AG04449 (cell line): Measurements from ENCODE around the gene LIN52.

Experiments used
- CTCF ChIA-PET: fragments of 350-600 bp; formaldehyde crosslinking; extraction: SDS; loops from one replicate; lab custom pipeline; 2021; ENCODE audit warnings: antibody characterized with exemption; lab: Yijun Ruan, JAX
- POLR2A ChIA-PET: fragments of 400-600, 350-600 bp; formaldehyde crosslinking; extraction: SDS; loops from one replicate; lab custom pipeline; 2020; ENCODE audit warnings: antibody characterized with exemption, inconsistent platforms; lab: Yijun Ruan, JAX
- DNase-seq: peaks from one replicate; pipeline ENCODE4 v3.0.0-alpha.2; 2010; ENCODE audit warnings: low read depth, low spot score
- H3K4me3 ChIP-seq: 2 replicates; pipeline ENCODE4 v1.5.1; 2011; ENCODE audit warnings: low read depth, mild to moderate bottlenecking, control low read depth, low read length
- CTCF ChIP-seq: IDR thresholded peaks from one replicate; pipeline ENCODE4 v1.5.1; 2011; ENCODE audit warnings: mild to moderate bottlenecking, moderate library complexity, low read length, control low read depth, inconsistent platforms; ENCODE audit not compliant: insufficient read depth; ENCODE audit errors: missing control alignments

LIN52 gene

DNA sequence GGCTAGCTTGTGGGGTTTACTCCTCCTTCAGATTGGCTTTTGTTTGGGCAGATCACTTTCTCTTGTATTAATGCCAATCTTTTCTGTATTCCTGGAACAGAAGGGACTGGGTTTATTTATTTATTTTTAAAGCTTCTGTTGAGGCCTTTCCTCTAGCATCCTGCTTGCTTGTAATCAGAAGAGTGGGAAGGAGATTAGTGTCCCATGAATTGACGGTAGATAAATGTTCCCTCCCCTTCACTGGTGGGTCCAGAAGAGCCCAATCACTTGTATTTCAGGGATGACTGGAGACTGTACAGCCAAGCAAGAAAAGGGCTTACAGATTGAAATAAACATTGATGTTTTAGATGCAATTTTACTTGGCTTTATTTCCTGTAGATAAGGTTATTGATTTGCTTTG is 71.0 kb downstream of the LIN52 start:
- ChIA-PET CTCF (interaction anchor here (1.7 to 1.9 kb wide), 2 partner anchors 43 to 61 kb away, joined by 3 to 4 read pairs; no protein-coding TSS in a partner anchor), POLR2A (no interaction called here)
- H3K4me3 ChIP-seq = no peak overlapping the region
- no peak for DNase-seq
- no peak for TF ChIP-seq CTCF

- no peak for TF ChIP-seq CTCF
- no peak overlapping the region for H3K4me3 ChIP-seq
- ChIA-PET POLR2A (no interaction called here), CTCF (no interaction called here)
- DNase-seq = no peak
Observed at GRCh38 chr14:74160763-74161162, 76.0 kb downstream of the LIN52 start.

- H3K4me3 ChIP-seq = no peak overlapping the region
- ChIA-PET CTCF (interaction anchor here (0.6 kb wide), 1 partner anchor 21 kb away, joined by 3 read pairs; no protein-coding TSS in a partner anchor), POLR2A (no interaction called here)
- TF ChIP-seq CTCF = no peak
- no peak for DNase-seq
Observed at GRCh38 chr14:74161526-74162158, 76.9 kb downstream of the LIN52 start.

GRCh38 chr14:74169906-74170305 is 85.2 kb downstream of the LIN52 start:
- ChIA-PET CTCF (no interaction called here), POLR2A (no interaction called here)
- H3K4me3 ChIP-seq = no peak overlapping the region
- no peak for DNase-seq
- no peak for TF ChIP-seq CTCF

GRCh38 chr14:74176400-74176793 is 91.6 kb downstream of the LIN52 start:
- no peak for TF ChIP-seq CTCF
- no peak for DNase-seq
- ChIA-PET CTCF (interaction anchor here (0.6 to 1.0 kb wide), 3 partner anchors 13 to 80 kb away, joined by 3 to 4 read pairs (median 3); no protein-coding TSS in a partner anchor), POLR2A (no interaction called here)
- H3K4me3 ChIP-seq = no peak overlapping the region

DNA sequence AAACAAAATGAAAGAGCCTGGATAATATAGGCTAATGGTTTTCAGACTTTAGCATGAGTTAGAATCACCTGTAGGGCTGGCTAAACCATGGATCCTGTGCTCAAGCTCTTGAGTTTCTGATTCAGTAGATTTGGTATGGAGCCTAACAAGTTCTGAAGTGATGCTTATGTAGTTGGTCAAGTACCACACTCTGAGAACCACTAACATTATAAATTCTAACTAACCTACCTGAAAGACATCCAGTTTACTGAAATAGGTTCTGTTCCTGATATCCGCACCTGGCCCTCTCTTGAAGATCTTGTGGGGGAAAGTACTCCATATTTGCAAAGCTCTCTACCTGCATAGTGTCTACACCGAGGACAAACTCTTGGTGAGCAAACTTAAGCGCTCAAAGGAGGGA is 95.1 kb downstream of the LIN52 start:
- ChIA-PET CTCF (no interaction called here), POLR2A (no interaction called here)

More for the DNA sequence above, 95.1 kb downstream of the LIN52 start:
- no peak for TF ChIP-seq CTCF
- no peak overlapping the region for H3K4me3 ChIP-seq
- DNase-seq = no peak
